OCI-LY1 (cell line): ENCODE results near the gene SLC46A1.

Source experiments
- H2AFZ ChIP-seq: fragments of 200-600 bp; sonication (generic), shearing (Covaris generic); 2 replicates; pipeline ENCODE4 v1.6.0; 2014; ENCODE audit warnings: antibody characterized with exemption, mild to moderate bottlenecking, low read length
- H3F3A ChIP-seq: fragments of 200-600 bp; sonication (generic), shearing (Covaris generic); 2 replicates; pipeline ENCODE4 v1.6.0; 2014; ENCODE audit warnings: mild to moderate bottlenecking, antibody characterized with exemption, low read length, moderate library complexity; ENCODE audit not compliant: insufficient read depth
- H3K27ac ChIP-seq: fragments of 200-600 bp; sonication (generic); 2 replicates; pipeline ENCODE4 v1.5.1; 2014; ENCODE audit warnings: low read length, mixed run types, mild to moderate bottlenecking, low read depth; ENCODE audit not compliant: poor library complexity, severe bottlenecking
- H3K27me3 ChIP-seq: fragments of 200-600 bp; sonication (generic); 2 replicates; pipeline ENCODE4 v1.6.0; 2014; ENCODE audit warnings: antibody characterized with exemption, mild to moderate bottlenecking, low read length, moderate library complexity; ENCODE audit not compliant: insufficient read depth
- H3K36me3 ChIP-seq: fragments of 200-600 bp; sonication (generic); 2 replicates; pipeline ENCODE4 v1.6.1; 2014; ENCODE audit warnings: mild to moderate bottlenecking, antibody characterized with exemption, low read length, moderate library complexity, mixed read lengths; ENCODE audit not compliant: insufficient read depth
- H3K4me1 ChIP-seq: fragments of 200-600 bp; sonication (generic); 2 replicates; pipeline ENCODE4 v1.5.1; 2014; ENCODE audit warnings: mild to moderate bottlenecking, low read length, moderate library complexity; ENCODE audit not compliant: insufficient read depth, severe bottlenecking
- H3K4me2 ChIP-seq: fragments of 200-600 bp; sonication (generic), shearing (Covaris generic); 2 replicates; pipeline ENCODE4 v1.6.1; 2014; ENCODE audit warnings: low read length
- H3K4me3 ChIP-seq: fragments of 200-600 bp; sonication (generic); 2 replicates; pipeline ENCODE4 v1.5.1; 2014; ENCODE audit warnings: low read length, low read depth, mild to moderate bottlenecking, mixed read lengths; ENCODE audit not compliant: poor library complexity, severe bottlenecking
- H3K79me2 ChIP-seq: fragments of 200-600 bp; shearing (Covaris generic); 2 replicates; pipeline ENCODE4 v1.6.1; 2016; ENCODE audit warnings: mixed run types, low read length, mixed read lengths; ENCODE audit not compliant: insufficient read depth
- H3K9ac ChIP-seq: fragments of 200-600 bp; sonication (generic), shearing (Covaris generic); 2 replicates; pipeline ENCODE4 v1.6.1; 2014; ENCODE audit warnings: mild to moderate bottlenecking, low read length, mixed read lengths
- H3K9me2 ChIP-seq: fragments of 200-600 bp; sonication (generic), shearing (Covaris generic); 2 replicates; pipeline ENCODE4 v1.6.1; 2014; ENCODE audit warnings: low read depth, mild to moderate bottlenecking, low read length, mixed read lengths
- H3K9me3 ChIP-seq: fragments of 200-600 bp; shearing (Covaris generic); 2 replicates; pipeline ENCODE4 v1.6.1; 2014; ENCODE audit warnings: low read length, mixed read lengths
- H4K20me1 ChIP-seq: fragments of 200-600 bp; sonication (generic), shearing (Covaris generic); 2 replicates; pipeline ENCODE4 v1.6.0; 2016; ENCODE audit warnings: mild to moderate bottlenecking, low read length; ENCODE audit not compliant: insufficient read depth
- CTCF ChIP-seq: fragments of 200-600 bp; sonication (generic), shearing (Covaris generic); IDR thresholded peaks from 2 replicates; pipeline ENCODE4 v1.5.1; 2017; ENCODE audit warnings: mild to moderate bottlenecking, antibody characterized with exemption, low read length, moderate library complexity, mixed read lengths
- EZH2 ChIP-seq: fragments of 200-600 bp; sonication (generic), shearing (Covaris generic); IDR thresholded peaks from 2 replicates; pipeline ENCODE4 v1.8.0; 2017; ENCODE audit warnings: borderline replicate concordance, mixed run types, mild to moderate bottlenecking, antibody characterized with exemption, low read length, moderate library complexity, mixed read lengths

The SLC46A1 gene

GRCh38 chr17:28346199-28346580, 59.8 kb downstream of the SLC46A1 start:
- H4K20me1 ChIP-seq = no peaks in the 10 kb centered on the region
- H3F3A ChIP-seq = no peaks in the 10 kb centered on the region
- peaks cover 87% of the 10 kb centered on the region for H3K36me3 ChIP-seq
- no peaks in the 10 kb centered on the region for H3K9me2 ChIP-seq
- H3K4me2 ChIP-seq = no peak overlapping the region
- H3K79me2 ChIP-seq = no peaks in the 10 kb centered on the region
- H3K4me1 ChIP-seq = peaks cover 12% of the 10 kb centered on the region
- no peaks in the 10 kb centered on the region for H3K9me3 ChIP-seq
- no peaks in the 10 kb centered on the region for H3K27me3 ChIP-seq
- no peak overlapping the region for H3K9ac ChIP-seq
- H3K4me3 ChIP-seq = no peak overlapping the region
- no peak for TF ChIP-seq CTCF
- TF ChIP-seq EZH2 = no peak
- no peak overlapping the region for H3K27ac ChIP-seq
- no peak overlapping the region for H2AFZ ChIP-seq

DNA sequence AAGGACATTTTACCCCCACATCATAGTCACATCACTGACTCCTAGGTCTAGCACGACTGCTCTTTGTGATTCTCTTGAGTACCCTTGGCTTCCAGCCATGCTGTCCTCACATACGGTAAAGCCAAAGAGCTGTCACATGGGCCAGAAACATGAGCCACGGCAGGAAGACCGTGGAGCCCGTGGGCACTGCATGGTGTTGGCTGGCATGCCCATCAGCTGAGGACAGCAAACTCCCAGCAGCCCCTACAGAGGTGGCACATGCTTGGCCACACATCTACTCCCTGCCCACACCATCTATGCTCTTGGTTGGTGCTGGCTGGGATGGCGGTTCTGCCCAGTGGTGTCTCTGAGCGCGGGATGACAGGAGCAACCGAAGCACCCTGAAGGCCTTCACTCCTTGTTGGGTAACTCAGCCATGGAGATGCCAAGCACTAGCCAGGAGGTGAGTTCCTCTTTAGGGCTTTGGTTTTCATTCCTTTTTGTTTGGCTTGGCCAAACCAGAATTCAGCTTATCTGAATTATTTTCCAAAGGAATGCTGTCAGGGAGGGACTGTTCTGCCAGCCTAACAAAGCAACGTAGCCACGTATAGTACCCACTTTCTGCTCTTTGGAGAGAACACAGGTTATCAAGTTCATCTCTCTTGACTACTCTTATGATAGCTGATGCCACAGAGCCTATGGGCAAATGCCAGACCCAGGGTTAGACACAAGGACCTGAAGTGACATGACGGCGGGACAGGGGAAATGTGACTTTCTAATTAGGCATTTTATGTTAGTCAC, 60.4 kb downstream of the SLC46A1 start:
- no peaks in the 10 kb centered on the region for H3K9me2 ChIP-seq
- H3K27me3 ChIP-seq = no peaks in the 10 kb centered on the region
- peaks cover 84% of the 10 kb centered on the region for H3K36me3 ChIP-seq
- H3K27ac ChIP-seq = no peak overlapping the region
- H4K20me1 ChIP-seq = no peaks in the 10 kb centered on the region
- H3K4me1 ChIP-seq = peaks cover 12% of the 10 kb centered on the region
- H2AFZ ChIP-seq = no peak overlapping the region
- H3K79me2 ChIP-seq = no peaks in the 10 kb centered on the region
- H3K4me3 ChIP-seq = no peak overlapping the region
- H3F3A ChIP-seq = no peaks in the 10 kb centered on the region
- no peaks in the 10 kb centered on the region for H3K9me3 ChIP-seq
- no peak for TF ChIP-seq EZH2
- TF ChIP-seq CTCF = no peak
- no peak overlapping the region for H3K9ac ChIP-seq
- no peak overlapping the region for H3K4me2 ChIP-seq
